NCI-H1105 (cell line): Measurements from ENCODE around the gene RAC2.

Source experiments
- DNase-seq: peaks from one replicate; lab custom pipeline; 2025; lab: John Stamatoyannopoulos, UW

The RAC2 gene

DNA sequence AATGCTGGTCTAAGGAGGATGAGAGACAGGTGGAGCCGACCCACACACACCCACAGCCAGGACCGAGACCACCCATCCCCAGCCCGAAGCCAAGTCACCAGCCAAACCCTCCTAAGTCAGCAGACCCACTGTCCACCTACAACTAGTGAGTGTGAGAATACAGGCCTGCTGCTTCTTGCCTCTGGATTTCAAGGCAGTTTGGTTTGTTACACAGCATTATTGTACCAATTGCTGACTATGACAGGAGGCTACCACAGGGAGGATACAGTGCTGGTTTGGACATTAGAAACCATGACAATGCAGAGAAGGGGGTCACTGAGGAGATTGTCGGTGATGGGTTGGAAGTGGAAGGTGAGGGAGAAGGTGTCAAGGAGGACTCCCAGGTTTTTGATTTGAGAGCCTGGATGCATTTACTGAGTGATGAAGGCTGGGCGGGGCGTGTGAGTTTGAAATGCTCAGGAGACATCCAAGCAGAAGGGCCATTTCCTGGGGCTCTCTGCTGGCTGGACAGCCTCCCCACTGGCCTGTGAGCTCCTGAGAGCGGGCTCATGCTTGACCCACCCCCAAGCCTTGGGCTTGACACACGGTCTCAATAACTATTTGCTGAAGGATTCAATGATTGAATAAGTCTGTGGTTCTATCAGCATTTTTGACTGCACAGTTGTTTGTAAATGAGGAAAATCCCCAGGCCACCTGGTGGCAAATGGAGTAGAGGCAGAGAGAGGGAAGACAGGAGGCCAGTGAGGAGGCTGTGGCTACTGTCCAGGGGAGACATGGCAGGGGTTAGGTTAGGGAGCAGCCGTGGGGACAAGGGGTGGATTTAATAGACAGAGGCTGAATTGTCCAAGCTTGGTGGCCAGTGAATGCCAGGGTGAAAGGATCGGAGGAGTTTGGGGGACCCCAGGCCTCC lies 22.4 kb downstream of the RAC2 start:
- DNase-seq, result no peak

DNA sequence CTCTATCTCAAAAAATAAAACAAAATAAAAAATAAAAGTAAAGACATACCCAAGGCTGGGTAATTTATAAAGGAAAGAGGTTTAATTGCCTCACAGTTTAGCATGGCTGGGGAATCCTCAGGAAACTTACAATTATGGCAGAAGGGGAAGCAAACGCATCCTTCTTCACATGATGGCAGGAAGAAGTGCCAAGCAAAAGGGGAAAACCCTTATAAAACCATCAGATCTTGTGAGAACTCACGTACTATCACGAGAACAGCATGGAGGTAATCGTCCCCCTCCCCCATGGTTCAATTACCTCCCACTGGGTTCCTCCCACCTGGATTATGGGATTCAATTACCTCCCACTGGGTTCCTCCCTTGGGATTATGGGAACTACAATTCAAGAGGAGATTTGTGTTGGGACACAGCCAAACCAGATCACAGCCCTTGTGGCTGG lies 23.5 kb downstream of the RAC2 start:
- no peak for DNase-seq

DNA sequence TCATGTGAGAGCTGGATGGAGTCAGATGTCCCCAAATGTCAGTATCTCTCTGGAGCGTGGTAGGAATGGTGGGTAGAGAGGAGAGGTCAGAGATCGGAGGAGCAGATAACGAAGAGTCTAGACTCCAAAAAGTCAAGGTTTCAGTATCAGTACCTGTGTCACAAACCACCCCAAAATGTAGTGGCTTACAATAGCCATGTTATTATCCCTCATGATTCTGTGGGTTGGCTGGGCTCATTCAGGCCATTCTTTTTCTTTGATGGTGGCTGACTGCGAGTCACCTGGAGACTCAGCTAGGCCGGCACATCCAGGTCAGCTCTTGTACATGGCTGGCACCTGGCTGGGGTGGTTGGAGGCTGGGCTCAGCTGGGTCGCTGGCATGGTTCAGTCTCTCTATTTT lies 24.5 kb downstream of the RAC2 start:
- no peak for DNase-seq

DNA sequence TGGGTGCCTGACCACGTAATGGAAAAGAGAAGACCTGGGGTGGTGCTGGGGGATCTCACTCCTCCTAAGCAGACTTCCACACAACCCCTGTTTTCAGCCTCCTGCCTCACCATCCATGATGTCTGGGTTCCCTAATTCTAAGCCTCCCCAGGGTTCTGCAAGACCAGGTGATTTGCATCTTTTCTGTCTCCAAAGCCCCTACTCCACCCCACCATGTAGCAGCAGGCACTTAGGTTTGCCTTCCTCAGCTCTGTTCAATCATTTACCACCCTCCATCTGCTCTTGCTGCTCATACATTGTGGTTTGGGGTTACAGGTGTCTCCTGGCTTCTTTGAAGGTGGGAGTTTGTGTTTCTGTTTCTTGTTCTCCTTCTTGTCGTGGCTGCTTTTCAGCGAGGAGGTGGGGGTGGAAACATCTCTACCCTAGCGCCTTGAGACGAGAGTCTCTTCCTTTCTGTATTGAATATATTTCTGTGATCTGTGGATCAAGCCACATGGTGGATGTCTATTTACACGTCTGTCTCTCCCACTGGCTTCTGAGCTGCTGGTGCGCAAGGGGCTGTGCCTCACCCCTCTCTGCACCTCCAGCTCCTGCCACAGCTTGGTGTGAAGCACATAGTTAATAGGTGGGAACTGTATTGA lies 25.2 kb downstream of the RAC2 start:
- no peak for DNase-seq

DNA sequence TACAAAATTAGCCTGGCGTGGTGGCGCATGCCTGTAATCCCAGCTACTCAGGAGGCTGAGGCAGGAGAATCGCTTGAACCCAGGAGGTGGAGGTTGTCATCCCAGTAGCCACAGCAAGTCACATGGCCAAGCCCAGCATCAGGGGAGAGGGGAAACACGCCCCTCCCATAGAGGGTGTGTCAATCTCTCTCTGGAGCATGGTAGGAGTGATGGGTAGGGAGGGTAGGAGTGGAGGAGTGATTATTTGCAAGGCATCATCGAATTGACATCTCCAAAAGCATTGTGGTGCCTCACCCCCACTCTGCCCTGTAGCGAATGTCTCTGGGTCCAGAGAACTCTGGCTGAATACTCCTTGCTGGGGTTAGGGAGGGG lies 25.7 kb downstream of the RAC2 start:
- DNase-seq, result no peak

DNA sequence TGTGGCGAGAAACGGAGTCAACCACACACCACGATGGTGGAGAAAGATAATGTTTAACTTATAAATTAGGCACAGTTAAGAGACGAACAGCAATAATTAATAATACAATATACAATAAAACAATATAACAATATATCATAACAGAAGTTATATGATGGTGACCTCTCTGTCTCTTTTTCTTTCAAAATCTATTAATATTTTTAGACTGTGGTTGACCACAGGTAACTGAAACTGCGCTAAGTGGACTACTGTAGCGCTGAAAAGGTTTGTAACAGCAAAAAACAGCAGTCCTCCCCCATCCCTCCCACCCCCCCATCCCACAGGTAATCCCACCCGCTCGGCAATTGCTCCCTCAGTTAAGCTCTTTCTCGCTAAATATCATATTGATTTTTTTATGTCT lies 28.2 kb downstream of the RAC2 start:
- DNase-seq, result no peak

DNA sequence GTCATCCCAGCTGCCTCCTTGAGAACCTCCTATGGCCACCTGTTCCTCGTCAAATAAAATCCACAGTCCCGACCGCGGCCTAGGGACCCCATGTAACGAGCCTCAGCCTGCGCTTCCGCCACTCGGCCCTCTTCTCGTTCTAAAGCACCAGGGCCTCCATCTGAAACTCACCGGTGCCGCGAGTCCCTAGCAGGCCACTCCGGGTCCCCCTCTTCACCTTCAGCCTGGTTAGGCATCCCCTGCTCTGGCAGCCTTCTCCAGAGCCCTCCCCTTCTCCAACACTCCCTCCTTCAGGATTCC lies 29.4 kb downstream of the RAC2 start:
- no peak for DNase-seq

DNA sequence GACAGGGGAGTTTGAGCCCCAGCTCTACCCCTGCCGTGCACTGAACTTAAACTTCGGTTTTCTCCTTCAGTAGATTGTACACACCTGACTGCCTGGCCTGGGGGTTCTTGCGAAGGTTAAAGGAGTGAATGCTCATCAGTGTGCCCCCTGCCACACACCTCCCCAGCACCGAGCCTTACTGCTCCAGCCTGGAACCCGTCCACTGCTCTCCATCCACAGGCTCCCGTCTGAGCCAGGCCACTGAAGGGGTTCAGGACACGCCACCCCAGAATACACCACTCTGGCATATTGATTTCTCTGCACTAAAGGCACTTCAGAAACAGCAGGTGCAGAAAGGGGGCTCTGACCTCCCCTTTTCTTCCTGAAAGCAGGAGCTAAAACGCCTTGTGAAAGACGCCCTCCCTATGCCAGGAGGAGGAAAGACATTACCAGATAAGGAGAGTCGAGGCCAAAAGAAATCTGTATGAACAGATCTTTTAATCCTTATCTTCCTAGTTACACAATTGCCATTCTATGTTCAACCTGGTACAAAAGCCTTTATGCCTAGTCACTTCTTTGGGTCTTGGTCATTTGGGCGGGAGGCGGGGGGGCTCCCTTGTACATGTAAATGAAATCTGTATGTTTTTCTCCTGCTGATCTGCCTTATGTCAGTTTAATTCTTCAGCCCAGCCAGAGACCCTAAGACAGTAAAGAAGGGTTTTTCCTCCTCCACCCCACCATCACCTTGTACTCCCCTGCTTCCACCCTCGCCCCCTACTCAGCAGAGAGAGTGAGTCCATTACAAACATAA lies 29.9 kb downstream of the RAC2 start:
- DNase-seq, result no peak

DNA sequence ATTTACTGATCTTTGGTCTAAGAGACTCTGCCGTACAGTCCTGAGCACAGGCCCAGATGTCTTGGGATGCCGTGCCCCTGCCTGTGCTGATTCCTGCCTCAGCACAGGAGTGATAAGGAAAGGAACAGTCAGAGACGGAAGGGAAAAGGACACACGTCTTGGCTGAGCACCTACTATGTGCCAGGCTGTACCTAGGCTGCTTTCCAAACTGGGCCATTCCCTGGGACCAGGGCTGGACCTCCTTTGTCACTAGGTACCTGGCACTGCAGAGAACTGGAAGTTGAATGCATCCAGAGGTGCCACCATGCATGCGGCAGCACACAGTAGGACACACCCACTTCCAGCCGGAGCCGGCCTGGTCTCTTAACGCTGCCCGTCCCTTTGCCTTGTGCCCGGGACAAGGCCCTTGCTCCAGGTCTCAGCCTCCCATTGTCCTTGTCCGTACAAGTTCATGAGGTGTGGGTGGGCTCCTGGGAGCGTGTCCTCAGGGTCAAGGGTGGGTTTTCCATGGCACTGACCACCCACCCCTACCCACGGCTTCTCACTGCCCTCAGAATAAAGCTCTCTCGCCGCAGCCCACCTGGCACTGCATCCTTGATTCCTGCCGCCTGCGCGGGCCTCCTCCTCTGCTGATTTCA lies 30.7 kb downstream of the RAC2 start:
- DNase-seq, result no peak

DNA sequence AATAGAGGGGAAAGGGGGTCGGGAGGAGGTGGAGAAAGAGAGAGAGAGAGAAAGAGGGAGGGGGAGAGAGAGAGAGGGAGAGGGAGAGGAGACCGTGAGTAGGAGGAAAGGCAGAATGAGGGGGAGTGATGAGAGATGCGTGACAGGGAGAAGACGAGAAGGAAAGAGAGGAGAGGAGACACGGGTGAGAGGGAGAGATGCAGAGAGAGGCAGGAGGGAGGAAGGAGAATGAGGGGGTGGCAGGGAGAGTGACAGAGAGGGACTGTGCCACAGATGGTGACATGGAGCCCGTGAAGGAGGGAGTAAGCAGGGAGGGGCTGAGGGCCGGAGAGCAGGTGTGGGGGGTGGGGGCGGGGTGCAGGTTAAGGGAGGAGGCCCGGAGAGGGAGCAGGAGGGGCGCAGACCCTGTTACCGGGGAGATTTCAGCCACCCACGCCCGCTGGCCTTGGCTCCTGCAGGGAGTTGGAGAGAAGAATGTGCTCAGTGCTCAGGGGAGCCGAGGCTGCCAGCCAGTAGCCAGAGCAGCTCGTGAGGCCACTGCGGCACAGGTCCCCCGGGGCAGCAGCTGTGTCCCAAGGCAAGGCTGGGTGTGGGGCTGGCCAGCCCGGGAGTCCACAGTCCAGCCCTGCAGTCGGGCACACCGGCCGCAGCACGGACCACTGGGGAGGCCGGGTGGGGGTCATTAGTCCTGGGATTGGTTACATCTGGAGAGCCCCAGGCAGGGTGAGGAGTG lies 31.7 kb downstream of the RAC2 start, which contains the start of gene SSTR3:
SSTR3 (minus strand) TSS at position 304 of the 733 bp plus-strand sequence. CDS start 4,674 bp downstream, outside the sequence.
- peak; percentile 15 for DNase-seq

DNA sequence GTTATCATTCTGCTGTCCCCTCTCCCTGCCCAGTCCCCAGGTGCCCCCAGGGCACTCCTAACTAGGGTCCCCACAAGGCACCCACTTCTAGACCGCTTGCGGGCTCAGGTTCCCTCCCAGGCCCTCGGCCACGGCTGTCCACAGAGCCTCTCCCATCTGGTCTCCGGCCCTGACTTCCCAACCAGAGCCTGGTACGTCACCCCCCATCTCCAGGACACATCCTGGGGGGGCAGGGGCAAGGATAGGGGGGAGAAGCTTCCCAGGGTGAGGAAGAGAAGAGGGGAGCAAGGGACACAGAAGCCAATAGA lies 32.2 kb downstream of the RAC2 start:
- DNase-seq, result no peak

DNA sequence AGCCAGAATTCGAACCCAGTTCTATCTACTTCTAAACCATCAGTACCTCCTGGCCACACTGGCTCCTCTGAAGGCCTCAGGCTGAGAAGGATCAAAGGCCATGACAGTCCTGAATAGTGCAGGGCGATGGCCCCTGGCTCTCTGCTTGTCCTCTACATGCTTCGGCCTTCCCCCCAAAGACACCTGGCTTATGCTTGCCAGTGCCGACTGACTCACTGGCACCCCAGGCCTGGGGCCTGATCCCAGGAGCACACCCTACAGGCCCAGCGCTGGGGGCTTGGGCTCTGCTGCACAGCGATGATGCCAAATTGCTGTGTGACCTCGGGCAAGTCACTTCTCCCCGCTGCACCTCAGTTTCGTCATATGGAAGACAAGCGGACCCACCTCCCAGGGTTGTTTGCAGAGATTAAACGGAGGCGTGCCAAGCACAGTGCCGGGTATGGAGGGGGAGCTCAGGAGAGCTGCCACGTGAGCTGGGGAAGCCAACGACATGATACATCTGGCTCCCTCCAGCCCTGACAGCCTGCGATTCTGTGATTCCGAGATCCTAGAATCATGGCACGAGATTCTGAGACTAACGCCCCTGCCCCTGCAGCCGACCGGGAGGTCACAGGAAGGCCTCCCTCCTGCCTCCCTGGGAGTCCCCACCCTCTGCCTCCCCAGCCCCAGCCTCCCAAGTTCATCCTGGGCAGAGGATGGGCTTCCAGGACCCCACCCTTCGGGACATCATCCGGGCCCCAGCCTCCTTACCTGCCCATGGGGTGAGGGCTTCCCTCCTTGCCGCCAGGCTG lies 32.8 kb downstream of the RAC2 start:
- no peak for DNase-seq

DNA sequence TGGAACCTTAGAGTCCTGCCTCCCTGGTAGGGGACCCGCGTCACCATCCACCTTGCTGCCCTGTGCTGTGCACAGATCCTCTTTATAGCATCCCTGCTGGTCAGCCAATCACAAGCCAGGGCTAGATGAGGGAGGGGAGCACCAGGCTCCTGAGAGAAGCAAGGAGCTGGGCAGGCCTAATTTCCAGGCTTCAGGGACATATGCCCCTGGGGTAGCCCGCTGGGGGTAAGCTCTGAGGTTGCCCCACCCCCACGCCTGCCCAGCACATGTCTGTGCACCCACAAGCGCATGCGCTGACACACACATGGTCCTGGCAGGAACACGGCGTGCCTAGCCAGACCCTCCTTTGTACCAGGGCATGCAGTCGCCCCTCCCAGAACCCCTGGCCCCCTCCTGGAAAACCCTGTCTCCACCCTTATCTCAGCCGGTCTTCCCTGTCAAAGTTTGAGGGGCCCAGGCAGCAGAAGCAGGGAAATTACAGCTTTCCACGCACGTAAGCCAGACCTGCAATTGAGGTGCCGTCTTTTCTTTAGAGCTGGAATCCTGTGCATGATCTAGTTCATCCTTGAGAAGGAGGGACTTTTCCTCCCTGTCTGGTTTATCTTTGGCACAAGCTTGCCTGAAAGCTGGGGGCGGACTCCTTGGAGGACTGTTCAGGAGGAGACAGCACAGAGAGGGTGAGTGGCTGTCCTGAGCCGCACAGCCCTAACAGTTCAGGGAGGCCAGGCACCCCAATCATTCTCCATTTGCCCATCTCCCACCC lies 33.8 kb downstream of the RAC2 start:
- DNase-seq, result no peak

DNA sequence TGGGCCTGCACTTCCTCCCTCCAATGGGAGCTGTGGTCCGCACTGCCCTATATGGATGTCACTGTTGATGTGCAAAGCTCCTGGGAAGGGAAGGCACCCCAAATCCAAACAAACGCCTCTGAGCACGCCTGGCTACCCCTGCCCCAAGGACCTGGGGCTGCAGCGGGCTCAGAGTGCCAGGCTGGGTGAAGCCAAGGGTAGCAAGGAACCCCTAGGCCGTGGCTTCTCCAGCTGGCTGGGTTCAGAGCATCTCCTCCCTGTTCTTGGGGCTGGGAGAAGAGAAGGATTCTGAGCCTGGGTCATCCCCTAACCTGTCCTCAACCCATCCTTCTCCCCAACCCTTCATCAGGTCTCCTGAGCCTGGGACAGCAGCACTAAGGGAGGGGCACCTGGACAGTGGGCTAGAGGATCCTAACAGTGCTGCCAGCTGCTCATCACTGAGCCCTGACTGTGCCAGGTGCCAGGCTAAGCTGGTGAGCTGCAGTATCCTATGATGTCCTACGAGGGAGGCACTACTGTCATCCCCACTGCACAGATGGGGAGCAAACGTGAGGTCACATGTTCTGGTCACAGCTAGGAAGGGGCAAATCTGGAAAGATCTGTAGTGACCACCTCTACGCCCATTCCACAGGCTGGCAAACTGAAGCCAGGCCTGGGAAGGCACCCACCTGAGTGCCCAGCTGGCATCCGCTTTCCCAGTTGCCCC lies 34.8 kb downstream of the RAC2 start:
- DNase-seq, result no peak

DNA sequence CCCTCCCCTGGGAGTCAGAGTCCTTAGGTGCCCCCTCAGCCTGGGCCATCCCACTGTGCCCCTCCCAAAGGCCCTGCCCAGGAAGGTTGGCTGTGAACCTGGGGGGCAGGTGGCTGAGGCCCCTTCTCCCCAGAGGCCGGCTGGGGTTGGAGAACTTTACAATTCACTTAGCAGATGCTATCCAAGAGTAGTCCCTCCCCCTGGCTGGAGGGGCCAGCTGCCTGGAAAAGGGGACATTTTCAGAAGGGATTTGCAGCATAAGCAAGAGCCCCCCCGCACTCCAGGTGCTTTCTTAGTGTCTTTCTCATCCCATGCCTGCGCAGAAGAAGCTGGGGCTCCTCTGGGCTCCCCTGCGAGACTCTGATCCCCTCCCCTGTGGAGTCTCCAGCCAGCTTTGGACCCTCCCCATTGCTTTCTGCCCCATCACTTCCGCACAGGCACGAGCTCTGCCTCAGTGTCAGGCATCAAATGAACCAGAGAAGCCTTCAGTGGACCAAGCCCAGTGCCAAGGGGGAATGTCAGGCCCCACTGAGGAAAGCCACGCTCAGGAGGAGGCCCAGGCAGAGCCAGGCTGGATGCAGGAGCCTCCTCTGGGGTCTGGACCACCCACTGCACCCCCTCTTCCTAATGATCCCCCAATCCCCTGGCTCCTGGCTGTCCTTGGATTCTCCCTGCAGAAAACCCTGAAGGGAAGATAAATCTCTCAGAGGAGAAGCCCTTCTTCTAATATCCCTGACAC lies 35.5 kb downstream of the RAC2 start:
- no peak for DNase-seq

DNA sequence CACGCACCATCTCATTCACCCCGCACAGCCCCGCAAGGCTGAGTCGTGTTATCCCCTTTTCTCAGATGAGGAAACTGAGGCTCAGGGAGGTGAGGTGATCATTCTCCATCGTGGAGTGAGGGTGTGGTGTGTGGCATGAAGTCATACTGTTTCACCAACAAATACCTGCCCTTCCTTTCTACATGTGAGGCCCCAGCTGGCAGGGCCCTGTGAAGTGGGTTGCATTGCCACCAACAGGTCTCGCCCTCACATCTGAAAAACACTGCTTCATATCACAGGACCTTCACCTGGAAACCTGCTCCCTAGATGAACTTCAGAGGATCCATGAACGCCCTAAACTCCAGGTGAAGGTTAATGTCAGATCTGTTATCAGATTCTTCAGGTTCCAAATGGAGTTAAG lies 36.1 kb downstream of the RAC2 start:
- DNase-seq, result no peak

DNA sequence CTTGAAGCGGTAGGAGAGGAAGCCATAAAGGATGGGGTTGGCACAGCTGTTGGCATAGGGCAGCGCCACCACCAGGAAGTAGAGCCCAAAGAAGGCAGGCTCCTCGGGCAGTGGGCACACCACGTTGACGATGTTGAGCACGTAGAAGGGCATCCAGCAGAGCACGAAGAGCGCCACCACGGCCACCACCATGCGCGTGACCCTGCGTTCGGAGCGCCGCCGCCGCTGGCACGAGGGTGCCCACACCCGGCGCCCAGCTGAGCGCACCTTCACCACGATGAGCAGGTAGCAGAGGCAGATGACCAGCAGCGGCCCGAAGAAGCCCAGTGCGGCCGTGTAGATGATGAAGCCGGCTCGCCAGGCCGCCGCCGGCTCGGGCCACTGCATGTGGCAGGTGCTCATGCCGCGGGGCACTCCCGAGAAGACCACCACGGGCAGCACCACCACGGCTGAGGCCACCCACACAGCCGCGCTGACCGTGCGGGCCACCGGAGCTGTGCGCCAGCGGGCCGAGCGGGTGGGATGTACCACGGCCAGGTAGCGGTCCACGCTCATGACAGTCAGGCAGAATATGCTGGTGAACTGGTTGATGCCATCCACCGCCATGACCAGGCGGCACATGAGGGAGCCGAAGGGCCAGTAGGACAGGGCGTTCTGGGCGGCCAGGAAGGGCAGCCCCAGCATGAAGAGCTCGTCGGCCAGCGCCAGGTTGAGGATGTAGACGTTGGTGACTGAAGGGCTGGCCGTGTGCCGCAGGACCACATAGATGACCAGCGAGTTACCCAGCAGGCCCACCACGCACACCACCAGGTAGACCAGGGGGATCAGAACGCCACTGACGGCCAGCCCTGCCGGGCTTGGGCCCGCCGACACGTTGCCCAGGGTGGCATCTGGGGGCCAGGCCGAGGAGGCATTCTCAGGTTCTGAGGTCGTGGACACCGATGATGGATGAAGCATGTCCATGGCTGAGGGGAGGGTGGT lies 36.9 kb downstream of the RAC2 start:
- no peak for DNase-seq
